Activated naive CD4-positive, alpha-beta T cell treated with anti-CD3 and anti-CD28 coated beads for 36 hours (primary cell): ENCODE results near the gene MAN1A2. TPM values are rescaled to one million over a fixed set of nuclear protein-coding genes. Genes with fewer than 3 reads are reported as not detected.

Experiments
- CTCF ChIA-PET: fragments of 350-600 bp; sonication (Branson Sonifier 250); formaldehyde crosslinking; loops from one replicate; lab custom pipeline; 2021; ENCODE audit warnings: antibody characterized with exemption; lab: Charles Lee
- DNase-seq: peaks from one replicate; pipeline ENCODE4 v3.0.0-alpha.2; 2020
- H3K27ac Mint-ChIP-seq: one replicate; pipeline ENCODE4 v1.8.0; 2021; ENCODE audit warnings: mild to moderate bottlenecking, mixed read lengths
- H3K27me3 Mint-ChIP-seq: one replicate; pipeline ENCODE4 v1.8.0; 2021; ENCODE audit warnings: low read depth, mixed read lengths
- H3K36me3 Mint-ChIP-seq: one replicate; pipeline ENCODE4 v1.8.0; 2021; ENCODE audit warnings: low read depth, mixed read lengths
- H3K4me1 Mint-ChIP-seq: one replicate; pipeline ENCODE4 v1.8.0; 2021; ENCODE audit warnings: low read depth, mixed read lengths
- H3K4me3 Mint-ChIP-seq: one replicate; pipeline ENCODE4 v1.8.0; 2021; ENCODE audit warnings: mild to moderate bottlenecking, moderate library complexity, mixed read lengths
- H3K9me3 Mint-ChIP-seq: one replicate; pipeline ENCODE4 v1.8.0; 2021; ENCODE audit warnings: mixed read lengths
- intact Hi-C: fragments of 100-400 bp; cut with micrococcal nuclease; formaldehyde crosslinking; loops from one replicate; pipeline ENCODE4 v1.15.1; 2023
- total RNA-seq, 2 experiments: library from RNA; stranded (reverse); gene quantifications; one replicate each; pipeline ENCODE4 v1.2.3, GENCODE V29; 2021

MAN1A2 gene
- total RNA-seq, 2 experiments from 2014 or later: 14.6 to 17.4 TPM

- Mint-ChIP-seq H3K27me3 (no peaks in the 10 kb centered on the region), H3K27ac (no peak overlapping the region), H3K4me3 (no peak overlapping the region), H3K4me1 (peaks cover 47% of the 10 kb centered on the region), H3K9me3 (peaks cover 10% of the 10 kb centered on the region), H3K36me3 (peaks cover 4% of the 10 kb centered on the region)
- CTCF ChIA-PET: no interaction called here
- no peak for DNase-seq
- intact Hi-C loops: no loop called here
Measured at GRCh38 chr1:117387060-117387633, 19.9 kb downstream of the MAN1A2 start.

DNA sequence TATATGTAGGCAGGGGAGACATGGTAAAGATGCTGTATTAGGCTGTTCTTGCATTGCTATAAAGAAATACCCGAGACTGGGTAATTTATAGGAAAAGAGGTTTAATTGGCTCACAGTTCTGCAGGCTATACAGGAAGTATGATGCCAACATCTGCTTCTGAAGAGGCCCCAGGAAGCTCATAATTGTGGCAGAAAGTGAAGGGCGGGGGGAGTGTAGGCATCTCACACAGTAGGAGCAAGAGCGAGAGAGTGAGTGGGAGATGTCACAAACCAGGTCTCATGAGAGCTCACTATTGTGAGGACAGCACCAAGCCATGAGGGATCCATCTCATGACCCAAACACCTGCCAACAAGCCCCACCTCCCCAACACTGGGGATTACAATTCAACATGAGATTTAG lies 21.1 kb downstream of the MAN1A2 start:
- Mint-ChIP-seq H3K4me1 (peaks cover 54% of the 10 kb centered on the region), H3K27me3 (no peaks in the 10 kb centered on the region), H3K27ac (no peak overlapping the region), H3K36me3 (peaks cover 2% of the 10 kb centered on the region), H3K9me3 (peaks cover 4% of the 10 kb centered on the region), H3K4me3 (no peak overlapping the region)
- intact Hi-C loops: no loop called here
- CTCF ChIA-PET: no interaction called here
- peak; percentile 34 for DNase-seq

DNA sequence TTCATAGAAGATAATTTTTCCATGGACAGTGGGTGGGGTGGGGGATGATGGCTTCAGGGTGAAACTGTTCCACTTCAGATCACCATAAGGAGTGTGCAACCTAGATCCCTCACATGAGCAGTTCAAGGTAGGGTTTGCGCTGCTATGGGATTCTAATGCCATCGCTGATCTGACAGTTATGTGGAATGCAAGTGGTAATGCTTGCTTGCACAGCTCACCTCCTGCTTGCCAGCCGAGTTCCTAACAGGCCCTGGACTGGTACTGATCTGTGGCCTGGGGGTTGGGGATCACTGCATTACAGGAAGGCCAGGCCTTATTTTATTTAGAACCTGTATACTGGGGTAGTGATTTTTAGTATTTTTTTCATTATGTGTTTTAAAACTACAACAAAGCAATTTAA lies 22.0 kb downstream of the MAN1A2 start:
- no peaks in the 10 kb centered on the region for H3K27me3 Mint-ChIP-seq
- H3K27ac Mint-ChIP-seq: no peak overlapping the region

GRCh38 chr1:117389779-117390178 lies 22.5 kb downstream of the MAN1A2 start:
- intact Hi-C loops: no loop called here

More for the DNA sequence above, 22.0 kb downstream of the MAN1A2 start:
- H3K4me3 Mint-ChIP-seq: no peak overlapping the region
- CTCF ChIA-PET: interaction anchor here (0.6 kb wide), 1 partner anchor 214 kb away, joined by 3 read pairs; no protein-coding TSS in a partner anchor
- no peaks in the 10 kb centered on the region for H3K9me3 Mint-ChIP-seq
- no peak for DNase-seq
- H3K4me1 Mint-ChIP-seq: peaks cover 56% of the 10 kb centered on the region
- intact Hi-C loops: no loop called here
- H3K36me3 Mint-ChIP-seq: no peaks in the 10 kb centered on the region

GRCh38 chr1:117392771-117393170 lies 25.5 kb downstream of the MAN1A2 start:
- Mint-ChIP-seq H3K27me3 (no peaks in the 10 kb centered on the region), H3K9me3 (no peaks in the 10 kb centered on the region), H3K27ac (no peak overlapping the region), H3K4me3 (no peak overlapping the region), H3K4me1 (peaks cover 46% of the 10 kb centered on the region), H3K36me3 (no peaks in the 10 kb centered on the region)
- CTCF ChIA-PET: no interaction called here
- intact Hi-C loops: no loop called here
- no peak for DNase-seq

More at GRCh38 chr1:117389779-117390178, 22.5 kb downstream of the MAN1A2 start:
- Mint-ChIP-seq H3K4me3 (no peak overlapping the region), H3K27me3 (no peaks in the 10 kb centered on the region), H3K4me1 (peaks cover 61% of the 10 kb centered on the region), H3K9me3 (no peaks in the 10 kb centered on the region), H3K36me3 (no peaks in the 10 kb centered on the region), H3K27ac (no peak overlapping the region)
- CTCF ChIA-PET: no interaction called here
- no peak for DNase-seq

GRCh38 chr1:117396074-117396473 lies 28.8 kb downstream of the MAN1A2 start:
- CTCF ChIA-PET: no interaction called here
- intact Hi-C loops: no loop called here

GRCh38 chr1:117396636-117397035 lies 29.4 kb downstream of the MAN1A2 start:
- peaks cover 4% of the 10 kb centered on the region for H3K36me3 Mint-ChIP-seq
- intact Hi-C loops: no loop called here
- H3K27me3 Mint-ChIP-seq: no peaks in the 10 kb centered on the region
- no peak overlapping the region for H3K27ac Mint-ChIP-seq
- no peak for DNase-seq
- no peak overlapping the region for H3K4me3 Mint-ChIP-seq
- H3K9me3 Mint-ChIP-seq: peaks cover 1% of the 10 kb centered on the region
- H3K4me1 Mint-ChIP-seq: peaks cover 32% of the 10 kb centered on the region
- CTCF ChIA-PET: no interaction called here

More at GRCh38 chr1:117396074-117396473, 28.8 kb downstream of the MAN1A2 start:
- H3K36me3 Mint-ChIP-seq: peaks cover 4% of the 10 kb centered on the region
- no peak overlapping the region for H3K27ac Mint-ChIP-seq
- DNase-seq: no peak
- no peaks in the 10 kb centered on the region for H3K27me3 Mint-ChIP-seq
- no peaks in the 10 kb centered on the region for H3K9me3 Mint-ChIP-seq
- peaks cover 32% of the 10 kb centered on the region for H3K4me1 Mint-ChIP-seq
- H3K4me3 Mint-ChIP-seq: no peak overlapping the region

- intact Hi-C loops: no loop called here
- Mint-ChIP-seq H3K4me3 (no peak overlapping the region), H3K27ac (no peak overlapping the region), H3K9me3 (peaks cover 9% of the 10 kb centered on the region), H3K27me3 (no peaks in the 10 kb centered on the region), H3K4me1 (peaks cover 20% of the 10 kb centered on the region), H3K36me3 (peaks cover 19% of the 10 kb centered on the region)
- CTCF ChIA-PET: no interaction called here
- DNase-seq: no peak
Measured at GRCh38 chr1:117398957-117399356, 31.7 kb downstream of the MAN1A2 start.

- no peak for DNase-seq
- Mint-ChIP-seq H3K4me1 (peaks cover 7% of the 10 kb centered on the region), H3K9me3 (peaks cover 9% of the 10 kb centered on the region), H3K4me3 (no peak overlapping the region), H3K36me3 (peaks cover 32% of the 10 kb centered on the region), H3K27me3 (no peaks in the 10 kb centered on the region), H3K27ac (no peak overlapping the region)
- intact Hi-C loops: no loop called here
- CTCF ChIA-PET: no interaction called here
Measured at GRCh38 chr1:117401761-117402160, 34.5 kb downstream of the MAN1A2 start.

- CTCF ChIA-PET: no interaction called here
- H3K36me3 Mint-ChIP-seq: peaks cover 36% of the 10 kb centered on the region
- H3K4me3 Mint-ChIP-seq: no peak overlapping the region
- H3K9me3 Mint-ChIP-seq: peaks cover 9% of the 10 kb centered on the region
- intact Hi-C loops: no loop called here
- H3K27me3 Mint-ChIP-seq: no peaks in the 10 kb centered on the region
- no peak for DNase-seq
- no peak overlapping the region for H3K27ac Mint-ChIP-seq
- H3K4me1 Mint-ChIP-seq: peaks cover 5% of the 10 kb centered on the region
Measured at GRCh38 chr1:117403597-117403996, 36.3 kb downstream of the MAN1A2 start.

- H3K27me3 Mint-ChIP-seq: no peaks in the 10 kb centered on the region
- CTCF ChIA-PET: no interaction called here
- H3K27ac Mint-ChIP-seq: no peak overlapping the region
- peaks cover 38% of the 10 kb centered on the region for H3K36me3 Mint-ChIP-seq
- H3K4me3 Mint-ChIP-seq: no peak overlapping the region
- peaks cover 9% of the 10 kb centered on the region for H3K9me3 Mint-ChIP-seq
- intact Hi-C loops: no loop called here
- DNase-seq: no peak
- peaks cover 5% of the 10 kb centered on the region for H3K4me1 Mint-ChIP-seq
Measured at GRCh38 chr1:117405042-117405441, 37.8 kb downstream of the MAN1A2 start.

GRCh38 chr1:117412472-117412871 lies 45.2 kb downstream of the MAN1A2 start:
- Mint-ChIP-seq H3K4me3 (no peak overlapping the region), H3K36me3 (peaks cover 22% of the 10 kb centered on the region), H3K27me3 (no peaks in the 10 kb centered on the region), H3K4me1 (peaks cover 7% of the 10 kb centered on the region), H3K27ac (no peak overlapping the region), H3K9me3 (no peaks in the 10 kb centered on the region)
- intact Hi-C loops: no loop called here
- CTCF ChIA-PET: no interaction called here
- DNase-seq: no peak

- Mint-ChIP-seq H3K27ac (no peak overlapping the region), H3K27me3 (no peaks in the 10 kb centered on the region), H3K4me1 (peaks cover 7% of the 10 kb centered on the region), H3K4me3 (no peak overlapping the region), H3K36me3 (peaks cover 18% of the 10 kb centered on the region), H3K9me3 (no peaks in the 10 kb centered on the region)
- CTCF ChIA-PET: interaction anchor here (0.6 kb wide), 1 partner anchor 345 kb away, joined by 3 read pairs; no protein-coding TSS in a partner anchor
- intact Hi-C loops: no loop called here
- DNase-seq: no peak
Measured at GRCh38 chr1:117413412-117413811, 46.2 kb downstream of the MAN1A2 start.
